Mammary epithelial cell (primary cell): Measurements from ENCODE around the gene ABCG1.

Source experiments
- CTCF ChIP-seq, 2 donors: IDR thresholded peaks in 1 of 2; conservative IDR thresholded peaks in 1 of 2; 2 replicates each; pipeline ENCODE4 v1.5.1; 2011 to 2012; ENCODE audit warnings: inconsistent platforms in 2 of 2, low read length in 2 of 2, mild to moderate bottlenecking in 2 of 2, control low read depth in 1 of 2, low read depth in 1 of 2; ENCODE audit not compliant: insufficient read depth in 1 of 2; ENCODE audit errors: extremely low read depth in 1 of 2
- EZH2 ChIP-seq: IDR thresholded peaks from 2 replicates; pipeline ENCODE4 v1.6.1; 2012; ENCODE audit warnings: low read length, inconsistent platforms, borderline replicate concordance

DNA sequence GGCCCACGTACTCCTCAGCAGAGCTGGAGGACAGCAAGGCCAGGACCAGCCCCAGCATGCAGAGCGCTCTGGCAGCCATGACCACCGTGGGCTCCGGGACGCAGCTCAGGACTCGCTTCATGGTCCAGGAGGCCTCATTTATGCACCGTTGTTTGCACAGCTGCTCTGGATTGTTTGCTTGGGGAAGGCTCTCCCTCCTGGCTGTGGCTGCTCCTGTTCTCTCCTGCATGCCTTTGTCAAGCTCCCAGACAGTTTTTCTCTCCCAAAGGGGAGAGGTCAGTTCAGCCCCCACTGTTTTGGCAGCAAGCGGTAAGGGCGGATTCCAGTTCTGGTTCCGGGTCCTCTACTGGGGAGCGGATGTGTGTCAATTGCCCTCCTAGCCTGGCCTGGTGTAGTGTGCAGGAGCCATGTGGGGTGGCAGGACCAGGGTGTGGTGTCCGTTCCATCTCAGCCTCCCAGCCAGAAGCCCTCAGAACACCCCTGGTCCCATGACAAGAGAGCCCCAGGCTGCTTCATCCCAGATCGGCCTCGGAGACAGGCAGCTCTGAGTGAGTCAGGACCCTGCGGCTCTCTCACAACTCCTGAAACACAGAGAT is 96.5 kb downstream of the ABCG1 start, which contains the start of gene TFF3:
- TF ChIP-seq CTCF (conservative IDR thresholded peaks at IDR 0.05 in 1 of 2, IDR thresholded peaks at IDR 0.05 in 1 of 2; ENCODE audit: extremely low read depth in 1 of 2, insufficient read depth in 1 of 2, low read depth in 1 of 2, low read length in 2 of 2), result no peak
- no peak for TF ChIP-seq EZH2
